GM06990 (cell line): ENCODE measurements around the gene MVP.

Source experiments
- DNase-seq: peaks from one replicate; pipeline ENCODE4 v3.0.0-alpha.2; 2011; ENCODE audit not compliant: insufficient read length; ENCODE audit errors: extremely low read depth
- H3K27me3 ChIP-seq: replicated peaks from 2 replicates; pipeline ENCODE4 v1.6.0; 2011; ENCODE audit warnings: low read length; ENCODE audit not compliant: control insufficient read depth, insufficient read depth
- H3K36me3 ChIP-seq: 2 replicates; pipeline ENCODE4 v1.5.1; 2011; ENCODE audit warnings: low read length; ENCODE audit not compliant: control insufficient read depth, insufficient read depth
- H3K4me3 ChIP-seq: replicated peaks from 2 replicates; pipeline ENCODE4 v1.5.1; 2011; ENCODE audit warnings: low read depth, mild to moderate bottlenecking, control low read depth, low read length
- CTCF ChIP-seq: IDR thresholded peaks from 2 replicates; pipeline ENCODE4 v1.5.1; 2011; ENCODE audit warnings: low read length, control low read depth, mild to moderate bottlenecking, inconsistent platforms; ENCODE audit not compliant: insufficient read depth, poor library complexity, severe bottlenecking

The MVP gene

GRCh38 chr16:29897333-29897732 lies 77.1 kb downstream of the MVP start:
- no peak for TF ChIP-seq CTCF
- Histone ChIP-seq H3K27me3 (peaks cover 1% of the 10 kb centered on the region), H3K36me3 (no peaks in the 10 kb centered on the region)

More at GRCh38 chr16:29897333-29897732, 77.1 kb downstream of the MVP start:
- no peak for DNase-seq
- no peak overlapping the region for H3K4me3 ChIP-seq
